Panc1 (cell line): Measurements from ENCODE around the gene SEC11A.

Experiments used
- SIN3A ChIP-seq: IDR thresholded peaks from 2 replicates; pipeline ENCODE4 v1.6.1; 2012; ENCODE audit warnings: low read depth, mild to moderate bottlenecking, low read length, moderate library complexity, borderline replicate concordance; ENCODE audit not compliant: insufficient read depth
- TCF7L2 ChIP-seq: IDR thresholded peaks from 2 replicates; pipeline ENCODE4 v1.6.1; 2011; ENCODE audit warnings: mild to moderate bottlenecking, low read depth, low read length, inconsistent platforms
- TF ChIP-seq, protein P1 (sequence below): fragments of 450-650 bp; IDR thresholded peaks from 2 replicates; pipeline ENCODE4 v1.5.1; 2017; ENCODE audit warnings: mild to moderate bottlenecking
- TF ChIP-seq, protein P2 (sequence below), 2 experiments: IDR thresholded peaks; 2 replicates each; pipeline ENCODE4 v1.6.1; 2011 to 2012; ENCODE audit warnings: low read depth in 2 of 2, control low read depth in 1 of 2, low read length in 1 of 2, mild to moderate bottlenecking in 1 of 2, moderate library complexity in 1 of 2; ENCODE audit not compliant: insufficient read depth in 1 of 2

DNA sequence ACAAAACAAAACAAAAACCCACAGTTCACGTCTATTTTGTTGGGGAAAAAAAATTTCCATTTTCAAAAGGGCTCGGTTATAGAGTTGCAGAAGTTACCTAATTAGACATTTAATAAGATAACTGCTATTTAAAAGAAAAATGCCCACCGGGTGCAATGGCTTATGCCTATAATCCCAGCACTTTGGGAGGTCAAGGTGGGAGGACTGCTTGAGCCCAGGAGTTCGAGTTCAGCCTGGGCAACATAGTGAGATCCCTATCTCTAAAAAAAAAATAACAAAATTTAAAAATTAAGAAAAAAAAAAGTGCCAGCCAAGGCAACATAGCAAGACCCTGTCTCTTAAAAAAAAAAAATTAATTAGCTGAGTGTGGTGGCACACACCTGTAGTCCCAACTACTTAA lies 19.2 kb downstream of the SEC11A start:
- TF ChIP-seq, protein P1, sequence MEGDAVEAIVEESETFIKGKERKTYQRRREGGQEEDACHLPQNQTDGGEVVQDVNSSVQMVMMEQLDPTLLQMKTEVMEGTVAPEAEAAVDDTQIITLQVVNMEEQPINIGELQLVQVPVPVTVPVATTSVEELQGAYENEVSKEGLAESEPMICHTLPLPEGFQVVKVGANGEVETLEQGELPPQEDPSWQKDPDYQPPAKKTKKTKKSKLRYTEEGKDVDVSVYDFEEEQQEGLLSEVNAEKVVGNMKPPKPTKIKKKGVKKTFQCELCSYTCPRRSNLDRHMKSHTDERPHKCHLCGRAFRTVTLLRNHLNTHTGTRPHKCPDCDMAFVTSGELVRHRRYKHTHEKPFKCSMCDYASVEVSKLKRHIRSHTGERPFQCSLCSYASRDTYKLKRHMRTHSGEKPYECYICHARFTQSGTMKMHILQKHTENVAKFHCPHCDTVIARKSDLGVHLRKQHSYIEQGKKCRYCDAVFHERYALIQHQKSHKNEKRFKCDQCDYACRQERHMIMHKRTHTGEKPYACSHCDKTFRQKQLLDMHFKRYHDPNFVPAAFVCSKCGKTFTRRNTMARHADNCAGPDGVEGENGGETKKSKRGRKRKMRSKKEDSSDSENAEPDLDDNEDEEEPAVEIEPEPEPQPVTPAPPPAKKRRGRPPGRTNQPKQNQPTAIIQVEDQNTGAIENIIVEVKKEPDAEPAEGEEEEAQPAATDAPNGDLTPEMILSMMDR: no peak
- TF ChIP-seq, protein P2, sequence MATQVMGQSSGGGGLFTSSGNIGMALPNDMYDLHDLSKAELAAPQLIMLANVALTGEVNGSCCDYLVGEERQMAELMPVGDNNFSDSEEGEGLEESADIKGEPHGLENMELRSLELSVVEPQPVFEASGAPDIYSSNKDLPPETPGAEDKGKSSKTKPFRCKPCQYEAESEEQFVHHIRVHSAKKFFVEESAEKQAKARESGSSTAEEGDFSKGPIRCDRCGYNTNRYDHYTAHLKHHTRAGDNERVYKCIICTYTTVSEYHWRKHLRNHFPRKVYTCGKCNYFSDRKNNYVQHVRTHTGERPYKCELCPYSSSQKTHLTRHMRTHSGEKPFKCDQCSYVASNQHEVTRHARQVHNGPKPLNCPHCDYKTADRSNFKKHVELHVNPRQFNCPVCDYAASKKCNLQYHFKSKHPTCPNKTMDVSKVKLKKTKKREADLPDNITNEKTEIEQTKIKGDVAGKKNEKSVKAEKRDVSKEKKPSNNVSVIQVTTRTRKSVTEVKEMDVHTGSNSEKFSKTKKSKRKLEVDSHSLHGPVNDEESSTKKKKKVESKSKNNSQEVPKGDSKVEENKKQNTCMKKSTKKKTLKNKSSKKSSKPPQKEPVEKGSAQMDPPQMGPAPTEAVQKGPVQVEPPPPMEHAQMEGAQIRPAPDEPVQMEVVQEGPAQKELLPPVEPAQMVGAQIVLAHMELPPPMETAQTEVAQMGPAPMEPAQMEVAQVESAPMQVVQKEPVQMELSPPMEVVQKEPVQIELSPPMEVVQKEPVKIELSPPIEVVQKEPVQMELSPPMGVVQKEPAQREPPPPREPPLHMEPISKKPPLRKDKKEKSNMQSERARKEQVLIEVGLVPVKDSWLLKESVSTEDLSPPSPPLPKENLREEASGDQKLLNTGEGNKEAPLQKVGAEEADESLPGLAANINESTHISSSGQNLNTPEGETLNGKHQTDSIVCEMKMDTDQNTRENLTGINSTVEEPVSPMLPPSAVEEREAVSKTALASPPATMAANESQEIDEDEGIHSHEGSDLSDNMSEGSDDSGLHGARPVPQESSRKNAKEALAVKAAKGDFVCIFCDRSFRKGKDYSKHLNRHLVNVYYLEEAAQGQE (IDR thresholded peaks at IDR 0.05; ENCODE audit: insufficient read depth in 1 of 2, low read depth in 2 of 2, low read length in 1 of 2): no peak
- no peak for TF ChIP-seq TCF7L2
- TF ChIP-seq SIN3A: no peak
